AG04449 (cell line): Measurements from ENCODE around the gene DNAJC1.

Source experiments
- CTCF ChIA-PET: fragments of 350-600 bp; formaldehyde crosslinking; extraction: SDS; loops from one replicate; lab custom pipeline; 2021; ENCODE audit warnings: antibody characterized with exemption; lab: Yijun Ruan, JAX
- POLR2A ChIA-PET: fragments of 400-600, 350-600 bp; formaldehyde crosslinking; extraction: SDS; loops from one replicate; lab custom pipeline; 2020; ENCODE audit warnings: antibody characterized with exemption, inconsistent platforms; lab: Yijun Ruan, JAX
- DNase-seq: peaks from one replicate; pipeline ENCODE4 v3.0.0-alpha.2; 2010; ENCODE audit warnings: low read depth, low spot score
- H3K4me3 ChIP-seq: 2 replicates; pipeline ENCODE4 v1.5.1; 2011; ENCODE audit warnings: low read depth, mild to moderate bottlenecking, control low read depth, low read length
- TF ChIP-seq, protein P1 (sequence below): IDR thresholded peaks from one replicate; pipeline ENCODE4 v1.5.1; 2011; ENCODE audit warnings: mild to moderate bottlenecking, moderate library complexity, low read length, control low read depth, inconsistent platforms; ENCODE audit not compliant: insufficient read depth; ENCODE audit errors: missing control alignments

The DNAJC1 gene

GRCh38 chr10:22010973-22011408 is 7.5 kb upstream of the DNAJC1 start:
- no peak for DNase-seq
- TF ChIP-seq, protein P1, sequence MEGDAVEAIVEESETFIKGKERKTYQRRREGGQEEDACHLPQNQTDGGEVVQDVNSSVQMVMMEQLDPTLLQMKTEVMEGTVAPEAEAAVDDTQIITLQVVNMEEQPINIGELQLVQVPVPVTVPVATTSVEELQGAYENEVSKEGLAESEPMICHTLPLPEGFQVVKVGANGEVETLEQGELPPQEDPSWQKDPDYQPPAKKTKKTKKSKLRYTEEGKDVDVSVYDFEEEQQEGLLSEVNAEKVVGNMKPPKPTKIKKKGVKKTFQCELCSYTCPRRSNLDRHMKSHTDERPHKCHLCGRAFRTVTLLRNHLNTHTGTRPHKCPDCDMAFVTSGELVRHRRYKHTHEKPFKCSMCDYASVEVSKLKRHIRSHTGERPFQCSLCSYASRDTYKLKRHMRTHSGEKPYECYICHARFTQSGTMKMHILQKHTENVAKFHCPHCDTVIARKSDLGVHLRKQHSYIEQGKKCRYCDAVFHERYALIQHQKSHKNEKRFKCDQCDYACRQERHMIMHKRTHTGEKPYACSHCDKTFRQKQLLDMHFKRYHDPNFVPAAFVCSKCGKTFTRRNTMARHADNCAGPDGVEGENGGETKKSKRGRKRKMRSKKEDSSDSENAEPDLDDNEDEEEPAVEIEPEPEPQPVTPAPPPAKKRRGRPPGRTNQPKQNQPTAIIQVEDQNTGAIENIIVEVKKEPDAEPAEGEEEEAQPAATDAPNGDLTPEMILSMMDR: no peak
- no peak overlapping the region for H3K4me3 ChIP-seq
- ChIA-PET POLR2A (no interaction called here), CTCF (interaction anchor here (0.7 to 6.6 kb wide), 10 partner anchors 10 to 978 kb away, joined by 3 to 90 read pairs (median 6); no protein-coding TSS in a partner anchor)

DNA sequence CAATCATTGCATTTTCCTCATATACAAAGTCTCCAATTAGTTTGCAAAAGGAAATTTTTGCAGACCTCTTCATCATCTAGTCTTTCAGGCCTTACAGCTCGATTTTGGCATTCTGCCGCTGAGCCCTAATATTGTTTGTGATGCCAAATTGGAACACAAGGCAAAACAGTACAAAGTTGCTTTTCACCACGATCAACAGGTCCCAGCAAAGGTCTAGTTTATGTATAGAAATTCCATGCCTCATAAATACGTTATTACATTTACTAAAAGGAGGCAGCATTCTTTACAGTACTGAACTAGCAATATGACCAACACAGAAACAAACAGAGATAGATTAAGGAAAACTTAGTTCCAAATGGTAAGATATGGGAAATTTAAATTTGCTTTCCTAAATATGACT is 7.0 kb upstream of the DNAJC1 start:
- POLR2A ChIA-PET: no interaction called here
- CTCF ChIA-PET: interaction anchor here (1.1 to 6.6 kb wide), 8 partner anchors 11 to 978 kb away, joined by 3 to 90 read pairs (median 6); no protein-coding TSS in a partner anchor
- DNase-seq: no peak
- H3K4me3 ChIP-seq: no peak overlapping the region
- TF ChIP-seq, protein P1: no peak

- CTCF ChIA-PET: no interaction called here
- no peak for DNase-seq
- H3K4me3 ChIP-seq: no peak overlapping the region
- TF ChIP-seq, protein P1: no peak
- POLR2A ChIA-PET: no interaction called here
Observed at GRCh38 chr10:22006379-22006884, 2.9 kb upstream of the DNAJC1 start.

DNA sequence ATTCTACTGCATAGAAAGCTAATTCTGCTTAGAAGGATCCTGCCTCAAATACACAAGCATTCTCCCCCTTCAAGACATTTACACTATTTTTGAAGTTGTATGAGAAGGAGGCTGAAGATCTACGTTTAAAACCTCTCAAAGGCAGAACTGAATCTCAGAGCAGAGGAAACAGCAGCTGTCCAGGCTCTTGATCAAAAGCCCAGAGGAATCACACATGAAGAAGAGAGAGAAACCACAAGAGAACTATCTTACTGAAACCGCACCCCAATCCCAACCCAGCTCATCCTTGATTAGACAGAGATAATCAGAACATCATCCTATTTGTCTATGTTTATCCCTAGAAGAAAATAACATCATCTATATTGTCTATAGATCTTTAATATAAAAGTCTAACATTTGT is 2.2 kb upstream of the DNAJC1 start:
- TF ChIP-seq, protein P1: no peak
- DNase-seq: no peak
- no peak overlapping the region for H3K4me3 ChIP-seq
- POLR2A ChIA-PET: no interaction called here
- CTCF ChIA-PET: interaction anchor here (0.8 to 1.0 kb wide), 2 partner anchors 13 to 984 kb away, joined by 3 to 6 read pairs; no protein-coding TSS in a partner anchor

- peak overlapping the region; percentile 89 for H3K4me3 ChIP-seq
- POLR2A ChIA-PET: interaction anchor here (0.6 to 1.1 kb wide), 2 partner anchors 508 to 822 kb away, joined by 3 read pairs; no protein-coding TSS in a partner anchor
- CTCF ChIA-PET: interaction anchor here (0.6 to 2.5 kb wide), 9 partner anchors 10 to 986 kb away, joined by 3 to 18 read pairs (median 4); no protein-coding TSS in a partner anchor
Observed at GRCh38 chr10:22003964-22004281, 393 bp upstream of the DNAJC1 start.

DNA sequence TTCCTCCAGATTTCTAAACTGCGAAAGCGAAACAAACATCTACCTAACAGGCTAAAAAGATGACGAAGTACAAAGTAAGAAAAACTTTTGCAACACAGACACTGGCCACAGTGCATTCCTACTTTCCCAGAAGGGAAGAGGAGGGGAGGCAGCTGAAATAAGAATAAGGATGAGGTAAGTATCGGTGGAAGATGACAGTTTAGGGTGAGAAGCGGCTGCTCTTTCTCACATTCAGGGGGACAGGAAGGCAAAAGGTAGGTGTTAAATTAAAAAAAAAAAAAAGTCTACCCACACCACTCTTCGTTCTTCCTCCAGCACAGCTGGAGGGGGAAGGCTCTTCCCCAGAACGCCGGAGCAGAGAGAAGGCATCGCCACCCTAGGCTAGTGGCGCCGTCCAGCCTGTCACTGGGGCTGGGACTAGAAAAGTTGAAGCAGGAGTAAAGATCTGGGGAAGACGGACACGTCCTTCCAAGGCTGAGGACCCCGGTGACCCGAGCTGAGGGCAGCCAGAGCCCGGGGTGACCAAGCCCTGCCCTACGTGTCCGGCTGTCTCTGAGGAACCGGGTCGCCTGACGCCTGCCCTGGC is 846 bp downstream of the DNAJC1 start:
- CTCF ChIA-PET: interaction anchor here (0.8 to 3.5 kb wide), 5 partner anchors 9 to 986 kb away, joined by 3 to 18 read pairs (median 11); no protein-coding TSS in a partner anchor
- TF ChIP-seq, protein P1: no peak
- POLR2A ChIA-PET: interaction anchor here (1.1 to 1.2 kb wide), 2 partner anchors 9 to 507 kb away, joined by 3 to 4 read pairs; no protein-coding TSS in a partner anchor
- H3K4me3 ChIP-seq: peak overlapping the region; percentile 89
- DNase-seq: no peak

More at GRCh38 chr10:22003964-22004281, 393 bp upstream of the DNAJC1 start:
- TF ChIP-seq, protein P1: no peak
- no peak for DNase-seq
